ENCODE measurements around the gene VWA3B. TPM values are rescaled to one million over a fixed set of nuclear protein-coding genes. Genes with fewer than 3 reads are reported as not detected.
"Not testable (repeated sequence)": the region's sequence is repeated elsewhere in the genome, so short reads cannot be mapped to it uniquely, and the experiment has no call there.

The VWA3B gene
- total RNA-seq, 3 donors from 2014 or later: not detected

DNA sequence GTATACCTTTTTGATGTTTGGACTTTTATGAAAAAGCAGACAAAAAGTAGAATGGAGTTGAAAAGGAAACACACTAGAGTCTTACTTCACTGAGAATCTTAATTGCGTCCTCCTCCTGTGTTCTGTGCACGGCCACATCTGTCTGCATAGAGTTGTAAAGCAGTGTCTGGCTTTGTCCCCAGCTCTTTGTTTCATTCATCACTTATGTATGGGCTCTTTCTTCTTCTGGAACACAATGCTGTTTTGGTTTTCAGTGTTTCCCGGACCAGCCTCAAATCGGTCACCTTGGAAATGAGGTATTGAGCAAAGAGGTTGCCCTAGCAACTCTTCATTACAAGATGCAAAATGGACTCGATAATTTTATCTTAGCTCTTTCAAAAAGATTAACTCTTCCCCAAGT is 155.0 kb downstream of the VWA3B start:
- H3K4me1 Mint-ChIP-seq (ENCODE audit: low read depth): no peaks in the 10 kb centered on the region
- no peak for ATAC-seq
- DNase-seq: no peak
- no peak overlapping the region for H3K4me3 Mint-ChIP-seq
- peaks cover 18% of the 10 kb centered on the region for H3K27me3 Mint-ChIP-seq (ENCODE audit: low read depth)
- H3K9me3 Mint-ChIP-seq: no peaks in the 10 kb centered on the region
- no peaks in the 10 kb centered on the region for H3K36me3 Mint-ChIP-seq (ENCODE audit: insufficient read depth)

GRCh38 chr2:98245491-98245890 is 158.5 kb downstream of the VWA3B start:
- H3K4me3 Mint-ChIP-seq: no peak overlapping the region
- no peak for ATAC-seq
- peaks cover 2% of the 10 kb centered on the region for H3K36me3 Mint-ChIP-seq (ENCODE audit: insufficient read depth)
- H3K27me3 Mint-ChIP-seq (ENCODE audit: low read depth): peaks cover 11% of the 10 kb centered on the region
- DNase-seq: no peak
- no peaks in the 10 kb centered on the region for H3K4me1 Mint-ChIP-seq (ENCODE audit: low read depth)
- peaks cover 16% of the 10 kb centered on the region for H3K9me3 Mint-ChIP-seq

DNA sequence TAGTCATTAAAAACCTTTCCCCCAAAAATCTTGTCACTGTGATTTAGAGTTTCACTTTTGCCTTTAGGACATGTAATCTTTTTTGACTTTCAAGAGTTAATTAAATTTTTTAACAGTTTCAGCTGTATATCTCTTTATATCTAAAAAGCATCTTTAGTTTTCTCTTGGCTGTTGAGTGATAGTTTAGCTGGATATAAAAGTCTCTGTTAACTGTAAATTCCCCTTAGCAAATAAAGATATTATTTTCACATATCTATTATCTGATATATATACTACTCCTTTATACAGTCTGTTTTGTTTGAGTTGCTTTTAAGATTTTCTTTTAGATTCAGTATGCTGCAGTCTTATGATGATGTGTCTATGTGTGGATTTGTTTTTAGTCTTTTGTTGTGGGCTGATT is 160.4 kb downstream of the VWA3B start:
- no peaks in the 10 kb centered on the region for H3K4me1 Mint-ChIP-seq (ENCODE audit: low read depth)
- ATAC-seq: no peak
- no peak for DNase-seq
- peaks cover 2% of the 10 kb centered on the region for H3K36me3 Mint-ChIP-seq (ENCODE audit: insufficient read depth)
- peaks cover 16% of the 10 kb centered on the region for H3K9me3 Mint-ChIP-seq
- H3K4me3 Mint-ChIP-seq: no peak overlapping the region
- H3K27me3 Mint-ChIP-seq (ENCODE audit: low read depth): peaks cover 9% of the 10 kb centered on the region

GRCh38 chr2:98252038-98252773 is 165.2 kb downstream of the VWA3B start:
- H3K36me3 Mint-ChIP-seq (ENCODE audit: insufficient read depth): peaks cover 2% of the 10 kb centered on the region

GRCh38 chr2:98253461-98254070 is 166.6 kb downstream of the VWA3B start:
- H3K4me3 Mint-ChIP-seq: no peak overlapping the region
- H3K9me3 Mint-ChIP-seq: peaks cover 3% of the 10 kb centered on the region
- H3K27me3 Mint-ChIP-seq (ENCODE audit: low read depth): peaks cover 10% of the 10 kb centered on the region
- ATAC-seq (no peak), DNase-seq (no peak)
- no peaks in the 10 kb centered on the region for H3K36me3 Mint-ChIP-seq (ENCODE audit: insufficient read depth)
- H3K4me1 Mint-ChIP-seq (ENCODE audit: low read depth): no peaks in the 10 kb centered on the region

More at GRCh38 chr2:98252038-98252773, 165.2 kb downstream of the VWA3B start:
- ATAC-seq (no peak), DNase-seq (no peak)
- peaks cover 5% of the 10 kb centered on the region for H3K27me3 Mint-ChIP-seq (ENCODE audit: low read depth)
- peaks cover 14% of the 10 kb centered on the region for H3K9me3 Mint-ChIP-seq
- H3K4me1 Mint-ChIP-seq (ENCODE audit: low read depth): no peaks in the 10 kb centered on the region
- H3K4me3 Mint-ChIP-seq: no peak overlapping the region

- no peaks in the 10 kb centered on the region for H3K36me3 Mint-ChIP-seq (ENCODE audit: insufficient read depth)
- no peaks in the 10 kb centered on the region for H3K9me3 Mint-ChIP-seq
- ATAC-seq (no peak), DNase-seq (no peak)
- no peak overlapping the region for H3K4me3 Mint-ChIP-seq
- H3K4me1 Mint-ChIP-seq (ENCODE audit: low read depth): no peaks in the 10 kb centered on the region
- H3K27me3 Mint-ChIP-seq (ENCODE audit: low read depth): peaks cover 10% of the 10 kb centered on the region
Measured at GRCh38 chr2:98254504-98255059, 167.6 kb downstream of the VWA3B start.

DNA sequence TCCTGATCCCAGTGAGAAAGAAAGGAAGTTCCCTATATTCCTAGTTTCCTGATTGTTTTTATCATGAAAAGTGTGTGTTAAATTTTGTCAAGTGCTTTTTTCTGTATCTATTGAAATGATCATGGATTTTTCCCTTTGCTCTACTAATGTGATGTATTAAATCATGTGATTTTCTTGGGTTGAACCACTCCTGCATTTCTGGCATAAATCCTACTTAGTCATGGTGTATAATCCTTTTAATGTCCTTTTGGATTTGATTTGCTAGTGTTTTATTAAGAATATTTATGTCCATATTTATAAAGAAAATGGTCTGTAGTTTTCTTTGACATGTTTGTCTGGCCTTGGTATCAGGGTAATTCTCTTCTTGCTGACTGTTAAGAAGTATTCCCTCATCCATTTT is 171.9 kb downstream of the VWA3B start:
- no peaks in the 10 kb centered on the region for H3K4me1 Mint-ChIP-seq (ENCODE audit: low read depth)
- ATAC-seq (no peak), DNase-seq (no peak)
- H3K27me3 Mint-ChIP-seq (ENCODE audit: low read depth): peaks cover 14% of the 10 kb centered on the region
- H3K9me3 Mint-ChIP-seq: peaks cover 30% of the 10 kb centered on the region
- H3K4me3 Mint-ChIP-seq: no peak overlapping the region
- no peaks in the 10 kb centered on the region for H3K36me3 Mint-ChIP-seq (ENCODE audit: insufficient read depth)

DNA sequence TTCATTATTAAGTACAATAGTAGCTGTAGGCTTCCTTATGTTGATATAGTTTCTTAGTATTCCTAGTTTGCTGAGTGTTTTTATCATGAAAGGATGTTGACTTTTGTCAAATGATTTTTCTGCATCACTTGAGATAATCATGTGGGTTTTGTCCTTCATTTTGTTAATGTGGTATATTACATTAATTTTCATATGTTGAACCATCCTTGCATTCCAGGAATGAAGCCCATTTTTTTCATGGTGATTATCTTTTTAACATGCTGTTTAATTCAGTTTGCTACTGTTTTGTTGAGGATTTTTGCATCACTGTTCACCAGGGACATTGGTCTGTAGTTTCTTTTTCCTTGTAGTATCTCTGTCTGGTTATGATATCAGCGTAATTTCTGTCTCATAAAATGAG is 176.4 kb downstream of the VWA3B start:
- Mint-ChIP-seq H3K27me3 (ENCODE audit: low read depth) (peaks cover 14% of the 10 kb centered on the region), H3K9me3 (peaks cover 37% of the 10 kb centered on the region), H3K4me3 (no peak overlapping the region), H3K36me3 (ENCODE audit: insufficient read depth) (no peaks in the 10 kb centered on the region), H3K4me1 (ENCODE audit: low read depth) (no peaks in the 10 kb centered on the region)
- DNase-seq: no peak
- ATAC-seq: no peak

GRCh38 chr2:98268225-98268624 is 181.3 kb downstream of the VWA3B start:
- not testable (repeated sequence) for H3K4me1 Mint-ChIP-seq (ENCODE audit: low read depth); H3K36me3 Mint-ChIP-seq (ENCODE audit: insufficient read depth)
- peaks cover 20% of the 10 kb centered on the region for H3K9me3 Mint-ChIP-seq

DNA sequence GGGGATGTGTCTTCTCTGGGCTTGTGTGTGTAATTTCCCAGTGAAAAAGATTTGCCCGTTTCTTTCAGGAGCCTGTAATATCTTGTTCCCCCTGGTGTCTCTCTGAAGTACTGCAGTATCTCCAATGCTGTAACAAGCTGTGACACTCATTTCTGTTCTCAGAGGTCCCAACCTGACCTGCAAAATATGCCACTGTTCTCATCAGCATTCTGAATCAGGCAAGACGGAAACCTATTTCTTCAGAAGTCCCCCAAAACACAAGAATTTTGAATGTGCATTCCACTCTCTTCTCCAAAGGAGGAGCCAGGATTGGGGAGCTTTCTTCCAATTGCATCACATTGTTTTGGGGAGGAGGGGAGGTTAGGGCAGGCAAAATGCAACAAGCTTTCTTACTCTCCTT is 182.3 kb downstream of the VWA3B start:
- no peaks in the 10 kb centered on the region for H3K36me3 Mint-ChIP-seq (ENCODE audit: insufficient read depth)
- no peak for DNase-seq
- H3K4me1 Mint-ChIP-seq (ENCODE audit: low read depth): no peaks in the 10 kb centered on the region
- no peak for ATAC-seq
- peaks cover 9% of the 10 kb centered on the region for H3K9me3 Mint-ChIP-seq
- H3K27me3 Mint-ChIP-seq (ENCODE audit: low read depth): peaks cover 12% of the 10 kb centered on the region
- no peak overlapping the region for H3K4me3 Mint-ChIP-seq

More at GRCh38 chr2:98268225-98268624, 181.3 kb downstream of the VWA3B start:
- not testable (repeated sequence) for H3K4me3 Mint-ChIP-seq, DNase-seq, ATAC-seq
- H3K27me3 Mint-ChIP-seq (ENCODE audit: low read depth): peaks cover 12% of the 10 kb centered on the region

DNA sequence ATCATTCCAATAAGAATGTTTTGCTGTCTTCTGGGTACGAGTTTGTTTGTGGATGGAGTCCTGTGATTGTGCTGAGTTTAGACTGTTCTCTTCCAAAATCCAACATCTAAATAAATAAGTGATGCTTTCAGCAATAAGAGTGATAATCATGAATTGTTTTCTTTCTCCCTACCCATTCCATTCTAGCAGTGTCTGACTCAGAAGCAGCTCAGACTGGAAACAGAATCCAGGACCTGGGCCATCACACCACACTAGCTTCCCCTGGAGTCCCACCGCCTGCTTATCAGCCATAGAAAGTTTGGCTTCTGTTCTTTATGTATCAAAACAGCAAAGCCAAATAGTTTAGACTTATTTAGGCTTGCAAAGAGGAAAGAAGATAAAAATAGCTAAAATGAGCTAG is 182.9 kb downstream of the VWA3B start:
- Mint-ChIP-seq H3K36me3 (ENCODE audit: insufficient read depth) (no peaks in the 10 kb centered on the region), H3K27me3 (ENCODE audit: low read depth) (peaks cover 14% of the 10 kb centered on the region), H3K4me3 (no peak overlapping the region), H3K9me3 (peaks cover 8% of the 10 kb centered on the region), H3K4me1 (ENCODE audit: low read depth) (no peaks in the 10 kb centered on the region)
- no peak for ATAC-seq
- no peak for DNase-seq

DNA sequence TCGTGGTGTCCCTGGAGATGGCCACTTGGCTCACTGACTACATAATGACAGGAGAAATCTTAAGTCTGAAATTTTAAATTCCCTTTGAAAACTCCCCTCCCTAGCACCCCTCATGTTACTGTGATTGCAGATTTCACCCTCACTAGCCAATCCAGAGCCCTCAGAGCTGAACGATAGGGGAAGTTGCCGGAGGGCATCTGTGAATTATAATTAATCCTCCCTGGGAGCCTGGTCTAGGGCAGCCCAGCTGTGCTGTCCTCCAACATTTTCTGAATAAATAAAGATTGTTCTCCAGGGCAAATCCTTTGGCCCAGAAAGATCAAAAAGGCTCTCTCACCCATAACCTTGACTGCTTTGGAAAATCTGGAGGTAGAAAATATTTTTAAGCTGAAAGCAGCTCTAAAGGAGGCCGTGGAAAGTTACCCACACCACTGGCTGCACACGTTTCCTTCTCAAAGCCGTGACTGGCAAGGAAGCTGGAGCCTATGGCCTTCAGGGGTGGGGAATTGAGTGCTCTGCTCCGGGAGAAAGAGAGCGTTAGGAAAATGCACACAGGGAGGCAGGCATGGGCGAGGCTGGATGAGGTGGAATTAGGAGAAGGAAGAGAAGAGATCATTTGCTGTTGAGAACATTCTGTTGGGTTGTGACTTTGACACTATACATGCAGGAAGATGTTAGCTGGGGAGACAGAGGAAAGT is 190.3 kb downstream of the VWA3B start:
- DNase-seq: no peak
- Mint-ChIP-seq H3K36me3 (ENCODE audit: insufficient read depth) (no peaks in the 10 kb centered on the region), H3K4me3 (no peak overlapping the region), H3K9me3 (no peaks in the 10 kb centered on the region), H3K27me3 (ENCODE audit: low read depth) (peaks cover 39% of the 10 kb centered on the region), H3K4me1 (ENCODE audit: low read depth) (no peaks in the 10 kb centered on the region)
- ATAC-seq: no peak

DNA sequence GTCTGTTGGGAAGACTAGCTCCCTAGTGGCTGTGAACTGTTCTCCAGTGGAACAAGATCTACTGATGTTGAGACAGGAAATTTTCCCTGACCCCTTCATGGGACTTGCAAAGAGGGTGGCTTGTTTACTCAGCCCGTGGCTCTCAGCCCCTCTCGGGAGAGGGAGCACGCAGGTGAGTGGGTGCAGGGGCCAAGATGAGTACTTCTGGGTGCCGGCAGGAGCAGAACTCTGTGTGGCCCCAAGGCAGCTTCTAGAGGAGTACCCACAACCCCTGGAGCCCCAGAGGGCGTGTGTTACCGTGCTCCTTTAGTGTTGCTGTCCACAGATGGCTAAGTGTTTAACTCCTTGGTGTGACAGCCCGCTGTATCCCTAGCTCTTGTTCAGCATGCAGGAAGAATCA is 191.1 kb downstream of the VWA3B start:
- H3K4me3 Mint-ChIP-seq: no peak overlapping the region

DNA sequence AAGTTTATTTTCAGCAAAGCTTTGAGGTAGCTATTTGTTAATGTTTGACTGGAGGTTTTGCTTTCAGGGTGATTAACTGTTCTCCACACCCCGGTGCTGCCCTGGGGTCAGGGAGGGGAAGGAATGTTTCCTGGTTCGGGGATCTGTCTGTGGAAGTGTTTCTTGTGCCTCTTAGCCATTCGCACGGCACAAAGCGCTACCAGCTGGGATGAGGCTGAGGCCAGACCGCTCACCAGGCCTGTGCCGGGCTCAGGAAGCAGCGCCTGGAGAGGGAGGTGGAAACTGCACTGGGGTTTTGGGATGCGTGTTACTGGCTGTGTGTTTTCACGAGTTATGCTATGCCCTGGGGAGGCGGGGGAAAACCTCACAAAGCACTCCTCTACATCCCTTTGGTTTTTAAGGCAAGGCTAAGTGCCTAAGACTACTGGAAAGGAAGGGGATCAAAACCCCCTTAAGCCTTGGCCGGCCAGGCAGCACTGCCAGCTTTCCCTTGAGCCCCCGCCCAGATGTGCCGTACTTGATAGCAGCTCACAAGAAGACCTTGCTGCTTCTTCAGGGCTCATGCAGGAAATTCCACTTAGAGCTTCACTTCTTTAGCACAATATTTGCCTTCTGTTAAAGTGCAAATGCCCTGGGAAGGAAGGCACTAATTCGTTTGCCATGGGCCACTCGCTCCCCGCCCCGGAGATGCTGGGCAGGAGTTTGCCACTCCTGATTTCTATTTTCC is 193.6 kb downstream of the VWA3B start:
- no peaks in the 10 kb centered on the region for H3K9me3 Mint-ChIP-seq
- no peak overlapping the region for H3K4me3 Mint-ChIP-seq
- DNase-seq (no peak), ATAC-seq (no peak)
- no peaks in the 10 kb centered on the region for H3K36me3 Mint-ChIP-seq (ENCODE audit: insufficient read depth)
- H3K27me3 Mint-ChIP-seq (ENCODE audit: low read depth): peaks cover 43% of the 10 kb centered on the region
- no peaks in the 10 kb centered on the region for H3K4me1 Mint-ChIP-seq (ENCODE audit: low read depth)

More for the DNA sequence above, 191.1 kb downstream of the VWA3B start:
- ATAC-seq (no peak), DNase-seq (no peak)
- Mint-ChIP-seq H3K36me3 (ENCODE audit: insufficient read depth) (no peaks in the 10 kb centered on the region), H3K27me3 (ENCODE audit: low read depth) (peaks cover 41% of the 10 kb centered on the region), H3K9me3 (no peaks in the 10 kb centered on the region), H3K4me1 (ENCODE audit: low read depth) (no peaks in the 10 kb centered on the region)
